Lower leg skin (tissue), 3 donors: ENCODE results near the gene MYH7.

Source experiments
- CTCF ChIP-seq, 3 donors: fragments of 450-650 bp; IDR thresholded peaks; one replicate each; pipeline ENCODE4 v1.5.1; 2016; ENCODE audit warnings: antibody characterized with exemption in 3 of 3, mild to moderate bottlenecking in 3 of 3, moderate library complexity in 2 of 3
- POLR2A ChIP-seq, 2 donors: fragments of 450-650 bp; IDR thresholded peaks; one replicate each; pipeline ENCODE4 v1.6.1; 2016 to 2017; ENCODE audit warnings: antibody characterized with exemption in 2 of 2, mild to moderate bottlenecking in 1 of 2, moderate library complexity in 1 of 2

GRCh38 chr14:23421594-23421993 lies 13.9 kb downstream of the MYH7 start:
- TF ChIP-seq CTCF (IDR thresholded peaks at IDR 0.05) = no peak
- no peak for TF ChIP-seq POLR2A (IDR thresholded peaks at IDR 0.05)
